A673 (cell line): Measurements from ENCODE around the gene EXD3.

Experiments used
- EZH2 ChIP-seq: fragments of 200-600 bp; sonication (generic); IDR thresholded peaks from 2 replicates; pipeline ENCODE4 v1.6.1; 2017; ENCODE audit warnings: borderline replicate concordance, low read depth, mild to moderate bottlenecking, mixed read lengths, antibody characterized with exemption, low read length; ENCODE audit not compliant: poor library complexity, severe bottlenecking
- TF ChIP-seq, protein P1 (sequence below): fragments of 300-800, 200-600 bp; sonication (generic); conservative IDR thresholded peaks from 2 replicates; pipeline ENCODE4 v1.5.1; 2017; ENCODE audit warnings: low read depth, mild to moderate bottlenecking, antibody characterized with exemption, low read length, moderate library complexity, mixed read lengths

DNA sequence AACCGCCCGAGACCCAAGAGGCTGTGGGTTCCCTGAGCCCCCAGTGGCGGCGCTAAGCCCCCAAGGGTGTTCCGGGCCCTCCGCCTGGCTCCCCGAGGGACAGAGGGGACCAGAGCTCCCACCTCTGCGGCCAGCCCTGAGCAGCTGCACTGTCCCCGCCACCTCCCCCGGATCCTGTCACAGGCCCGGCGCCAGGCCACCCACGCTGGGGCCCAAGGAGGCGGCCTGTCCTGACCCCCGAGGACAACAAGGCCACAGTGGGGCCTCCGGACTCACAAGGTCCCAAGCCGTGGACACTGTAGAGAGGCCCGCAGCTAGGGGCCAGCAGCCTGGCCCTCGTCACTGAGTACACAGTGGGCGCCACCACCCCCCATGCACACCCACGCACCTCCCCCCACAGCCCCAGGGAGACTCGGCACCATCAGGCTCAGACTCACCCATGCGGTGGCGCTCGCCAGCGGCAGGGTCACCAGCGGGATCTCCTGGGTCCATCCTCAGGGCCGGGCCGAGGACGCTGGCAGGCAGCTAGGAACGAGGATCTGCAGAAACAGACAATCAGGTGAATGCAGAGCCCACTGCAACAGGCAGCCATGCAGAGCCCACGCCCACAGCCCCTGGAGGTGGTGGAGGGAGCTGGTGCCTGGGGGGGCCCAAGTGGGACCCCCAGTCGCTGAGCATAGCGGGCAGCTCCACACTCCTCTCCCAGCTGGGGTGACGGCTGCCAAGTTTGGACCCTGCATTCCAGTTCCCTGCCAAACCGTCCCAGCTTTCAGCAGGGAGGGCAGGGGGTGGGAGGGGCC, 27.9 kb downstream of the EXD3 start:
- TF ChIP-seq, protein P1, sequence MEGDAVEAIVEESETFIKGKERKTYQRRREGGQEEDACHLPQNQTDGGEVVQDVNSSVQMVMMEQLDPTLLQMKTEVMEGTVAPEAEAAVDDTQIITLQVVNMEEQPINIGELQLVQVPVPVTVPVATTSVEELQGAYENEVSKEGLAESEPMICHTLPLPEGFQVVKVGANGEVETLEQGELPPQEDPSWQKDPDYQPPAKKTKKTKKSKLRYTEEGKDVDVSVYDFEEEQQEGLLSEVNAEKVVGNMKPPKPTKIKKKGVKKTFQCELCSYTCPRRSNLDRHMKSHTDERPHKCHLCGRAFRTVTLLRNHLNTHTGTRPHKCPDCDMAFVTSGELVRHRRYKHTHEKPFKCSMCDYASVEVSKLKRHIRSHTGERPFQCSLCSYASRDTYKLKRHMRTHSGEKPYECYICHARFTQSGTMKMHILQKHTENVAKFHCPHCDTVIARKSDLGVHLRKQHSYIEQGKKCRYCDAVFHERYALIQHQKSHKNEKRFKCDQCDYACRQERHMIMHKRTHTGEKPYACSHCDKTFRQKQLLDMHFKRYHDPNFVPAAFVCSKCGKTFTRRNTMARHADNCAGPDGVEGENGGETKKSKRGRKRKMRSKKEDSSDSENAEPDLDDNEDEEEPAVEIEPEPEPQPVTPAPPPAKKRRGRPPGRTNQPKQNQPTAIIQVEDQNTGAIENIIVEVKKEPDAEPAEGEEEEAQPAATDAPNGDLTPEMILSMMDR = no peak
- no peak for TF ChIP-seq EZH2
